GM19023 (cell line): Measurements from ENCODE around the gene NGEF.
"Not testable (repeated sequence)": the region's sequence is repeated elsewhere in the genome, so short reads cannot be mapped to it uniquely, and the experiment has no call there.

Experiments used
- ATAC-seq: cut with Tn5 transposase; IDR thresholded peaks from one replicate; pipeline ENCODE4 v1.9.1; 2021; ENCODE audit warnings: mild to moderate bottlenecking, moderate library complexity; ENCODE audit not compliant: unreplicated experiment

The NGEF gene

DNA sequence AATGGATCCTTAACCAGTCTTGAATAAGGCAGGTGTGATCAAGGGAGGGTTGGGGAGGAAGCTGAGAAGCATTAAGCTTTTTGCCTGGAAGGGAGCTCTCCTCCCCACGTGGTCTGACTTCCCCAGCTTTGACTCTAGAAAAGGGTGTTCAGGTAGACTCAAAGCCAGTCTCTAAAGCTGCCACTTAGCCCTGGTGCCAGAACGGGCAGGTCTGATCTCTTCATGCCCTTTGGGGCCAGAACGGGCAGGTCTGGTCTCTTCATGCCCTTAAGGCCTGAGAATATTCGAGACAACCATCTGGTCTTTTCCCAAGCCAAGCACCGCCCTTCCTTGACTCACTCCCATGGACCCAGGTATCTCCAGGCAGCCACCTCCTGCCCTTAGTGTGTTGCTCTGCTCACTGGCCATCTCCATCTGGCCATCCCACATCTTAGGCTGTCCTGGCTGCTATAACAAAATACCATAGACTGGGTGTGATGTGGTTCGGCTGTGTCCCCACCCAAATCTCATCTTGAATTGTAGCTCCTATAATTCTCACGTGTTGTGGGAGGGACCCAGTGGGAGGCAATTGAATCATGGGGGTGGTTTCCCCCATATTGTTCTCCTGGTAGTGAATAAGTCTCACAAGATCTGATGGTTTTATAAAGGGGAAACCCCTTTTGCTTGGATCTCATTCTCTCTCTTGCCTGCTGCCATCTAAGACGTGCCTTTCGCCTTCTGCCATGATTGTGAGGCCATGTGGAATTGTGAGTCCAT lies 83.6 kb downstream of the NGEF start:
- no peak for ATAC-seq

- no peak for ATAC-seq
Observed at GRCh38 chr2:232928551-232929302, 84.3 kb downstream of the NGEF start.

- ATAC-seq: no peak
Observed at GRCh38 chr2:232927793-232928550, 85.1 kb downstream of the NGEF start.

DNA sequence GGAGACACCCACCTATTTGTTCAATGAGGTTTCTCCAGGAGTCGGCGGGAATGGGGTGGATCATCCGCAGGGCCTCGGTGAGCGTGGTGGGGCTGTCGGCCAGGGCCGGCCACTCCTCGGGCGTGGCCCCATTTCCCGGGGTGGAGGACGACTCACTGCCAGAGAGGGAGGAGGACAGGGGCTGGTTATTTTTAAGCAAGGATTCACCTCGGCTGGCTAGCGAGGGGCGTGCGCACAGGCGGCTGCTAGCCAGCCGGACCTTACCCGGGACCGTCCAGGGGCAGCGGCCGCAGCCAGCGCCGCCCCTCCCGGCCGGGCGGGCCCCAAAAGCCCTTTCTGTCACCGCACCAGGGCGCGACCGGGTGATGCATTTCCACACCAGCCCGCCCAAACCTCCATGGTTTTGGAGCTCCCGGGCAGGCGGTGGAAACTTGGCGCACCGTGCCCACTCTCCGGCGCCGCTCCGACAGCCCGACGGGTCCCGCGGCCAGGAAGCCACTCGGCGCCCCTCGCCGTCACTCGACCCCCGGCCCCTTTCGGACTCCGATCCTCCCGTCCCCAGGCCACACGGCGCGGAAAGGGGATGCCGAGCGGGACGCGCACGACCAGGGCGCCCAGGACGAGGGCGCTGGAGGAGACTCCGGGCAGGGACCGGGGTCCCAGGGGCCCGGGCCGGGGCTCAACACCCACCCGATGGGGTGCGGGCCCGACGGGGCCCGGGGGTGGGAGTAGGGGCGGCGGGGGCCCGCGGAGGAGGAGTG lies 85.8 kb downstream of the NGEF start:
- no peak for ATAC-seq

- ATAC-seq: no peak
Observed at GRCh38 chr2:232926431-232926939, 86.6 kb downstream of the NGEF start.

DNA sequence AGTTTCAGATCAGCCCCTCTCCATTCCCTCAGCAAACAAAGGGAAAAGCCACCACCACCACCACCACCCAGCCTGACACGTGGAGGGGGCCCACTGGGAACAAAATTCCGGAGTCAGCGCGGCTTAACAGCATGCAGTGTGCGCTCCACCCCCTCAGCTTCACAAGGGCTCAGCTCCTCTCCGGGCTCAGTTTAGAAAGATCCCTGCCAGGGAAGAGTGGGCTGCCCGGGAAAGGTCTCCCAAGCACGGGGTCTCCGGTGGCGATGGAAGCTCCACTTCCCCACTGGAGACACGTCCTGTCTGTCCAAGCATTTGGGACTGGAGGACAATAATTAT lies 87.3 kb downstream of the NGEF start:
- ATAC-seq: no peak

GRCh38 chr2:232925153-232925820 lies 87.8 kb downstream of the NGEF start:
- ATAC-seq: no peak

DNA sequence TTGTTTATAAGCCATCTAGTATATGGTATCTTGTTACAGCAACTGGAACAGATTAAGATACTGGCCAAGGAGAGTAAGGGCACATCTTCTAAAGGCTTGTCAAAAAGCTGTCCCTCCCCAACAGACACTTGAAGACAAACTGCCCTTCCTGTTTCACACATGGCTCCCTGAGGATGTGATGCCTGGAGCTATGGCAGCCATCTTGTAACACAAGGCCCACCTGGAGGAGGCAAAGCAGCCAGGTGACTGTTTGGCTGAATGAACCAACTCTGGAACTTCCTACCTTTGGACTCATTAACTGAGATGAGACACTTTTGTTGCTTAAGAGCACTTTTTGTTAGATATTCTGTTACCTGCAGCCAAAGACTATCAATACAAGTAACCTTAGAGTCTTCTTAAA lies 88.6 kb downstream of the NGEF start:
- ATAC-seq: no peak

DNA sequence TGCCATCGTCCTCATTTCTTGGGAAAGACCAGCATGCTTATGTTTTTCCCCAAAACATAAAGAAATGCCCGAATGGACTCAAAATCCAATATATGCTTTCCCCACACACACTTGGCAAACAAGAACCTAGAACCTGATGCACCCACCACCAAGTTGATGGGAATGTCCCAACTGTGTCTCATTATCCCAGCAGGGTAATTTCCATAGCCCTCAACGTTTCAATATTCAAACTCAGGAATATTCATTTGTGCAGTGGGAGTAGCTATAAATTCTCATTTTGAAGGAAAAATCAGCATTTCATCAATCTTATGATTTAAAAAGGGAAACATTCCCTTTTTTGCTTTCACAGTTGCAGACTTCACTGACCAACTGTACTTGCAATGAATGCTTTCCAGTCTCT lies 92.3 kb downstream of the NGEF start:
- no peak for ATAC-seq

DNA sequence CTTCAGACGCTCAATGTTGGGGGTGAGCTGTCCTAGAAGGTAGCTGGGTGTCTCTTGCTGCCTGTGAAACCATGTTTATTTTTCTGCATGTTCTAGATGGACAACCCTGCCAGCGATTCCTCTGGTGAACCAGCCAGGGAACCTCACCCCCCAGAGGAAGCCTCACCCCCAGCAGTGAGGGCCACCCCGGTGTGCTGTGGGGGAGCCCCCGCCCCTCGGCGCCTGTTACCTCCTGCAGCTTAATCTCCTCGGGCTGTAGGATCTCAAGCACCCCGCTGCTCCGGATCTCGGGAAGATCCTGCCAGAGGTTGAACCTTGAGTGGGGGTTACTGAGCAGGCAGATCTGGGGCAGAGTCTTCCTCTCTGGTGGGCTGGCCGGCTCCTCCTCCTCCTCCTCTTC lies 93.0 kb downstream of the NGEF start:
- no peak for ATAC-seq

- ATAC-seq: no peak
Observed at GRCh38 chr2:232919141-232919540, 93.9 kb downstream of the NGEF start.

DNA sequence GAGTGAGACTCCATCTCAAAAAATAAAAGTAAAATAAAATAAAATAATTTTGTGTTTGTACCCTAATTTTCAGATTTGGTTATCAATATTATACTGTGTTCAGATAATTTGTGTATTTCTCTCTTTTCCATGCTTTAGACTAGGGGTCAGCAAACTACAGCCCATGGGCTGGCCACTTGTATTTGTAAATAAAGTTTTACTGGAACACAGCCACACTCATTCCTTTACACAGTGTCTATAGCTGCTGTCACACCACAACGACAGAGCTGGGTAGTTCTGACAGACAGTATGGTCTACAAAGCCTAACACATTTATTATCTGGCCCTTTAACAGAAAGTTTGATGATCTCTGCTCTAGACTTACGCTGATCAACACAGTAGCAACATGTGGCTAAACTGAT lies 99.2 kb downstream of the NGEF start:
- no peak for ATAC-seq

GRCh38 chr2:232911712-232912277 lies 101.3 kb downstream of the NGEF start:
- ATAC-seq: no peak

GRCh38 chr2:232910376-232910775 lies 102.7 kb downstream of the NGEF start:
- ATAC-seq: no peak

GRCh38 chr2:232908695-232909094 lies 104.4 kb downstream of the NGEF start:
- no peak for ATAC-seq

DNA sequence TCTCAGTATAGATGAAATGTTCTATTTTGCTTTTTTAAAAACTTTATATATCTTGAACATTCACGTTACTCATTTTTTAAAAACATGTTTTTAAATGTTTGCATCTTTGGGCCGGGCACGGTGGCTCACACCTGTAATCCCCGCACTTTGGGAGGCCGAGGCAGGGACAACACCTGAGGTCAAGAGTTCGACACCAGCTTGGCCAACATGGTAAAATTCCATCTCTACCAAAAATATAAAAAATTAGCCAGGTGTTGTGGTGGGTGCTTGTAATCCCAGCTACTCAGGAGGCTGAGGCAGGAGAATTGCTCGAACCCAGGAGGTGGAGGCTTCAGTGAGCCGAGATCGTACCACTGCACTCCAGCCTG lies 105.4 kb downstream of the NGEF start:
- ATAC-seq: not testable (repeated sequence)

GRCh38 chr2:232906867-232907717 lies 106.0 kb downstream of the NGEF start:
- ATAC-seq: not testable (repeated sequence)

GRCh38 chr2:232903989-232904388 lies 109.1 kb downstream of the NGEF start:
- no peak for ATAC-seq
